GM21737 (cell line): ENCODE measurements around the gene ARRB1.

Experiments
- ATAC-seq: cut with Tn5 transposase; IDR thresholded peaks from one replicate; pipeline ENCODE4 v1.9.1; 2021; ENCODE audit warnings: mild to moderate bottlenecking, moderate library complexity; ENCODE audit not compliant: unreplicated experiment

Gene ARRB1

DNA sequence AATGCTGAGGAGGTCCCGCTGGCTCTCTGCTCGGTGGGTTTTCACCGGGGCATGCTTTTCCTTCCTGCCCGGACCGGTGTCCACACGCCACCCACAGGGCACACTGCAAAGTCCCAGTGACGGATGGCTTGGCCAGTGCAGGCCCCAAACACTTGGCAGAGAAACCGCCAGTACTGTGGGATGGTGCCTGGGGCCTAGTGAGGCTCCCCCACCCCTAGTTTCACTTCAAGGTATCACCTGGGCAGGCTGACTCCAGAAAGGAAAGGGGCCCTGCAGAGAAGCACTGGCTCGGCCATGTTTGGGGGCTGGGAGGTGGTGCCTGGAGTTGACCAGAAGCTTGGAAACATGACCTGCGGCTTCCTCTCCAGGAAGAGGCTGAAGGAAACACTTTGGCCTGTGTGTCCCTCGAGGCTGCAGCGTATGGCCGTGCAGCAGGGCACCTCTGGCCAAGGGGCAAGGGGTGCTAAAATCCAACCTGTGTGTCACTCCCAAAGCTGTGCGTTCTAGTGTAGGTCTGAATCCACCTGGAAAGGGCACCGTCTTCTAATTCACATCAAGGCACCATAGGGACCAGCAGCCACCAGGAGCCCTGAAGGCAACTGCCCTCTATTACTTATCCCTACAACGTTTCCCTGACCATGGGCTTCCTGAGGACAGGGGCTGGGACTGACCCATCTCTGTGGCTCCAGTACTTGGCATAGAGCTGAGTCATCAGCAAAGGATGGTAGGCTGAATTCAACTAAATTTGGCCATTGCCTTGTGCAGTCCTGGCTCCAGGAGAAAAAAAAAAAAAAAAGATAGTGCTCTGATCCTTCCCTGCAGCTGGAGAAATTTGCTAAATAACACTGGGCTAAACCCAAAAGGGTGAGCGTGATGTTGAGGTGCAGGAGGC, 88.3 kb downstream of the ARRB1 start:
- no peak for ATAC-seq

- ATAC-seq: no peak
Observed at GRCh38 chr11:75262436-75262835, 89.0 kb downstream of the ARRB1 start.

DNA sequence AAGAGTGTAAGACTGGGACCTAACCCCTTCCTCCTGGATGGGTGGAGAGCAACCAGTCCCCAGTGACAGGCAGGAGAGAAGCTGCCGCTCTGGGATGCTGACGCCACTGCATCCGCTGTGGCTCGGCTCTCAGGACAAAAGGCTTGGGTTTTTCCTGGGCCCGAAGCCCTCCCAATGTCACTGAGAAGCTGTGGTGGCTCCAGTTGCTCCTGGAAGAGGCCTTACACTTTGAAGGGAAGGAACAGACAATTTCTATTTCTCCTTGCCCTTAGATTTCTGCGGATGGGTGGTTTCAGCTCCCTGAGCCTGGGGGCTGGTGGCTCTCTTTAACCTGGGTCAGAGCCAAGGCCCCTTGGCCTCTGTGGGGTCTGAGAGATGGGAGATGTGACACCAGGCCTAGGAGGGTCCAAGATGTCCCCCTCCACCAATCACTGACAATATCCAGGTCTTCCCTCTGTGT, 89.5 kb downstream of the ARRB1 start:
- ATAC-seq: no peak

DNA sequence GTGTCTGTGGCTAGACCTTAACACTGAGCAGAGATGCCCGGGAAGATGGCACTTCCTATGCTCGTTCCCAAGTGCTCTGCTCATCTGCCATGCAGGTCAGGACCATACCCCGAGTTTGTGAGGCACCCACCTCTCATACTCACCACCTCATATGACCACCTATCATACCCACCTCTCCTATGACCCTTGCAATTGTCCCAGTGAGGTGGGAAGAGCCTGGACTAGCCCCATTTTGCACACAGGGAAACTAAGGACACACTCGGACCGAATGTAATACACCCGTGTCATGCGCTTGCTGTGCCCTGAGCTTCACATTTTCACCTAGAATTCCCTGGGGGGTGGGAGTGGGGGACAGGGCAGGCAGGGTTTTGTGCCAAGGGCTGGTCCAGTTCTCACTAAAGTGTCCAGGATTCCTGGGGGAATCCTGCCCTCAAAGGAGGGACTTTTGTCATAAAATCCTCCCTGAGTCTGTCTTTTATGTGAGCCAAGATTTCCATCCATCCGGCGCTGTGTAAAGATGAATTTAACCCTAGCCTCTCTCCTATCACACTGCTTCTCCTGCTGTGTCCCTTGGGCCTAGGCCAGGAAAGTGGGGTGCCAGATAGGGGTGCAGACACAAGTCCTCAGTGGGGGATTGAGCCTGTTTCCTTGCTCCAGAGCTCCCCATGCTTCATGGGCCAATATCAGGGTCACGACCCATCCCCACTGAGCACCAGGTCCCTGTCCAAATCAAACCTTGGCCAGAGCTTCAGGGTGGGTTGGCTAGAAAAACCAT, 90.9 kb downstream of the ARRB1 start:
- no peak for ATAC-seq

- ATAC-seq: no peak
Observed at GRCh38 chr11:75254326-75254725, 97.1 kb downstream of the ARRB1 start.

- ATAC-seq: no peak
Observed at GRCh38 chr11:75249704-75250103, 101.8 kb downstream of the ARRB1 start.

GRCh38 chr11:75248924-75249256, 102.6 kb downstream of the ARRB1 start:
- no peak for ATAC-seq

- no peak for ATAC-seq
Observed at GRCh38 chr11:75246671-75247350, 104.7 kb downstream of the ARRB1 start.

- no peak for ATAC-seq
Observed at GRCh38 chr11:75246006-75246670, 105.3 kb downstream of the ARRB1 start.

- no peak for ATAC-seq
Observed at GRCh38 chr11:75245356-75246005, 106.0 kb downstream of the ARRB1 start.

DNA sequence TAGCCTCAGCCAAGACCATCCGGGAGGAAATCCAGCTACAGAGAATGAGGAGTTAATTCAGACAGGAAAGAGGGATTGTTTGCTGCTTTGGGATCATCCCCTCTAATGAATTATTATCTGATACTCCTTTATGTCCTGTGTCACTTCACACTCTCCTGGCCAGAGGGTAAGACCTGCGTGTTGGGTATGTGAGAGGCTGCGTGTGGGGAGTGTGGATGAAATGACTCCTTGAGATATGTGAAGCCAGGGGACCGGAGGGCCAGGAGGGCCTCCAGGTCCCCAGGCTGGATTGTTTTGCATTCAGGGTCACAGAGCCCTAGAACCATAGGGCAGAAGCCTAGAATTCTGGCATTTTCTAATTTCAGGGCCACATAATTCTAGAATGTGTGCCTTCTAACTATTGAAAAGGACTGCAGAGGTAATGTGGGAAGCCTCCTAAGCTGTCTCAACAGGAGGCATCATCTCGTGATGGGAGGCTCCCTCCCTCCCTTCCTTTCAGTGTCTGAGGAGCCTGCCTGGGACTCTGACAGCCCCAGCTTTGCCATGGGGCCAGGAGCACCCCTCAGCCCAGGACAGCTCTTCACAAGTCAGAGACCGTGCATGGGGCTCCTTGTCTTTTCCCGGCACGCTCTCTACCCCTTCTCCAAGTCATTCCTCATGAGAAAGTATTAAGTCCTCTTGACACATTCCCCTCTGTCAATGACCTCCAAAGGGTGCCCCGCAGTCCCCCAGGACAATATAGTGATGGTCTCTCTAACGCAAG, 107.2 kb downstream of the ARRB1 start:
- ATAC-seq: no peak

GRCh38 chr11:75242722-75243600, 108.5 kb downstream of the ARRB1 start:
- no peak for ATAC-seq

GRCh38 chr11:75241906-75242644, 109.4 kb downstream of the ARRB1 start:
- no peak for ATAC-seq

- ATAC-seq: peak; percentile 84
Observed at GRCh38 chr11:75241036-75241905, 110.2 kb downstream of the ARRB1 start.

DNA sequence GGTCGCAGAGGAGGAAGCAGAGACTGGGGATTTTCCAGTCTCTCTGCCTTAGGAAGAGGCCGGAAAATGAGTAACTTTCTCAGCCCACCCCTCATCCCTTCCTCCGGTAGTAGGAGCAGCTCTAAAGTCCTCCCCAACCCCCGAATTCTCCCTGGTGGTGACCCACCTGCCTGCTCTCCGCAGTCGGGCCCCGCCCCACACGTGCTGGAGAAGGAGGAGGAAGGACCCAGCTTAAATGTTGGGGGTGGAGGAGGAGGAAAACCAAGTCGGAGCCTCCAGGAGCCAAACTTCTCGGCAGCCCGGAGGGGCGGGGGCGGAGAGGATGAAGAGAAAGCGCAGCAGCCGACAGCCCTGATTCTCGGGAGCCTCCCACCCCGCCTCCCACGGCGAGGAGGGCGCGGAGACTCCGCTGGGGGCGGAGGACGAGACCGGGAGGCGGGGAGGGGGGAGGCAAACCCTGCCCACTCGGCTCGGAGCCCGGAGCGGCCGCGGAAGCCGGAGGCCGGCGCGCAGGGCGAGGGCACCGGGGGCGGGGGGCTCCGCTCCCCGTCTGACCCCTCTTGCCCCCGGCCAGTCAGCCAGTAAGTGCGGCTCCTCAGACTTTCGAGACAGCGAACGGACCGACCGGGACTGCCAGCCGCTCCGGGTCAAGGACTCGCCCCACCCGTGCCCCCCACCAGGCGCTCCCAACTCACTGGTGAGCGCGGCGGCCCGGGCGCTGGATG, 111.0 kb downstream of the ARRB1 start, which contains the start of gene TPBGL:
Gene TPBGL, plus strand, starts transcription at position 464 of the 725 bp plus-strand sequence. CDS start 276 bp downstream, outside the sequence.
- no peak for ATAC-seq
